Stimulated activated CD4-positive, alpha-beta T cell treated with anti-CD3 and anti-CD28 coated beads, Interleukin-4, amount 100 ng/mL, for 24 hours (primary cell): ENCODE measurements around the gene TMPRSS11A.

Experiments
- DNase-seq: peaks from one replicate; pipeline ENCODE4 v3.0.0-alpha.2; 2020

The TMPRSS11A gene, protein sequence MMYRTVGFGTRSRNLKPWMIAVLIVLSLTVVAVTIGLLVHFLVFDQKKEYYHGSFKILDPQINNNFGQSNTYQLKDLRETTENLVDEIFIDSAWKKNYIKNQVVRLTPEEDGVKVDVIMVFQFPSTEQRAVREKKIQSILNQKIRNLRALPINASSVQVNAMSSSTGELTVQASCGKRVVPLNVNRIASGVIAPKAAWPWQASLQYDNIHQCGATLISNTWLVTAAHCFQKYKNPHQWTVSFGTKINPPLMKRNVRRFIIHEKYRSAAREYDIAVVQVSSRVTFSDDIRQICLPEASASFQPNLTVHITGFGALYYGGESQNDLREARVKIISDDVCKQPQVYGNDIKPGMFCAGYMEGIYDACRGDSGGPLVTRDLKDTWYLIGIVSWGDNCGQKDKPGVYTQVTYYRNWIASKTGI

DNA sequence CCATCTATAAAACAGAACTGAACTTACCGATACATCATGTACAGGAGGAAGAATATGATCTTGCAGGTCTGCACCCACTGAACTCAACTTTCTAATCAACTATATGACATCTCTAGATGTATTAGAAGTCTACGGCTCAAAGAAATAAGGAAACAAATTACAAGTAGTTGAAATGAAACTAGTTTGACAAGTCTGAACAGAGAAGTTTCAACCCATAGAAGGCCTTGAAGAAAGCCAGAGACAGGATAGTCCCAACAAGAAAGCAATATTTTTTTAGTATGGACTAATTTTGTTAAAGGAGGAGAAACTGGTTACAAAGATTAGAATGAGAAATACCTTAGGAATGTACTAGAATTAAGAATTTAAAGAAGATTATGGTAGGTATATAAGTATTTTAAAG is at the start of gene TMPRSS11A:
TSS of gene TMPRSS11A (minus strand) at position 138 of the 400 bp plus-strand sequence. CDS start at position 38, 100 bp downstream.
- DNase-seq: no peak

DNA sequence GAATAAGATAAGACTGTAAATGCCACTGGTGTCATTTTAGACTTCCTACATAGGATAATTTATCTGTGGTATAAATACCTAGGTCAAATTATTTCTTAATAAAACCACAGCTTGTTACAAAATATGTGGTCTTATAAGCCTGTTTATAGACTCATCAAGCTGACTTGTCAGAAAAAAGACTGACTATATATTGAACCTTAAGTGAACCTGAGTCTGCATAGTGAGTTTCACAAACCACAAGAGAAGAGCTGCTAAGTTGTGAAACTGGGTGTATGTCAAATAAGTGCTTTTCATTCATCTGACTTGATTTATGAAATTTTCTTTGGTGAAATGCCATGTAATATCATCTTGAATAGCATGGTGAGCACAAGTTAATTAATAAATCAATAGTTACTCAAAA is 48.4 kb upstream of the TMPRSS11A start:
- DNase-seq: no peak

DNA sequence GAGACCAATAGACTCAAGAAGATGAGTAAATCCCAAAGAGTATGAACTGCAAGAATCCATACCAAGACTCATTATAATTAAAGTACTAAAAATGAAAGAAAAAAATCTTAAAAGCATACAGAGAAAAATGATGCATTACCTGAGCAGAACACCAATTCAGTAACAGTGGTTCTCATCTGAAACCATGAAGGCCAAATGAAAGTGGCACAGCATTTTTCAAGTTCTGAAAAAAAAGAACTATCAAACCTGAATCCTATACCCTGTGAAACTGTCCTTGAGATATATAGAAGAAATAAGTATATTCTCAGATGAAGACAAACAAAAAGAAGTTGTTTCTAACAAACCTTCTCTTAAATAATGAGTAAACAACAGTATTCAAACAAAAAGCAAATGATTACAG is 39.6 kb upstream of the TMPRSS11A start:
- no peak for DNase-seq

DNA sequence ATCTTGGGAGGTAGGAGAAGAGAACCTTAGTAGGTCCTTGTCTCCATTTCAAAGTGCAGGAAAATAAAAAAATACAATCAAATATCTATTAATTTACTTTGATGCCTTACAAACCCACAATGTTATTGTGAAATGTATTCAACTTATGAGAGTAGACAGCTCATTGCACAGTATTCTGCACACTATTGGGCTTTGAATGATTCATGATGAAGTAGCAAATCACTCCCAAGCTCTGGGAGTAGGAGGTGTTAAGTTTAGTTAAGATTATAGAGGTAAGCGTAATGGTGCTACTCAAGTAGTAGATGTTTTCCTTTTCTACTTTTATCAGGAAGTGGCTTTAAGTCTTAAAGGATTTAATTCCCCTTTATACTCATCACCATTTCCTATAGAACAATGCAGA is 32.8 kb upstream of the TMPRSS11A start:
- DNase-seq: no peak

DNA sequence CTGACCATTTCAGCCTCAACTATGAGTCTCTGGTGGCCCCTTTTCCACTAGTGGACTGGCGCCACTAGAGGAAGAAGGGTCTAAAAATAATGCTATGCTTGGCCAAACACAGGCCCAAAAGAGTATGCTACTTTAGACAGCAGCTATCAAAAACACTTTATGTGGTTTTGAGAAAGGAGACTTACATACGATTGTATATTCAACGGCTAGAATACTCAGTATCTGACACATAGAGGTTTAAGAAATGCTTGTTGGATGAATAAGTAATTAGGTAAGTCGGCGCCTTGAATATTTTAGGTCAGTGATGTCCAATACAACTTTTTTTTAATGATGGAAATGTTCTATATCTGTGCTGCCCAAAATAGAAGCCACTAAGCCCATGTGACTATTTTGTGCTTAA is 25.7 kb upstream of the TMPRSS11A start:
- no peak for DNase-seq

DNA sequence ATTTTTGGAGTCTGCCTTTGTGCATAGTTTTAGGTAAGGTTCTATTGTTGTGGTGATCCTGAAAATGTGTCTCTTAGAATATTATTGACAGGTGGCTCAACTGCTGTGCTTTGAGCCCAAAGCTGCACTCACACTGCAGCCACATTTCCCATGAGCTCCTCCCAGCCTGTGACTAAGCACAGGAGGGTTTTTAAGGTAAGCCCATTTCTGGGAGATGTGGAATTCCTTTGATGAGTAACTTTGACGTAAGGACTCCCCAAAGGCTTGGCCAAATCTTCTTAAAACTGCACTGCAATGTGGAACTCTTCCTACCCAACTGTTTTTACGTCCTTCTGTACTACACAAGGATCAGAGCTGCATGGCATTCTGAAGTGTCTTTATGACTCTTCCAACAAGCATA is 20.0 kb upstream of the TMPRSS11A start:
- no peak for DNase-seq

DNA sequence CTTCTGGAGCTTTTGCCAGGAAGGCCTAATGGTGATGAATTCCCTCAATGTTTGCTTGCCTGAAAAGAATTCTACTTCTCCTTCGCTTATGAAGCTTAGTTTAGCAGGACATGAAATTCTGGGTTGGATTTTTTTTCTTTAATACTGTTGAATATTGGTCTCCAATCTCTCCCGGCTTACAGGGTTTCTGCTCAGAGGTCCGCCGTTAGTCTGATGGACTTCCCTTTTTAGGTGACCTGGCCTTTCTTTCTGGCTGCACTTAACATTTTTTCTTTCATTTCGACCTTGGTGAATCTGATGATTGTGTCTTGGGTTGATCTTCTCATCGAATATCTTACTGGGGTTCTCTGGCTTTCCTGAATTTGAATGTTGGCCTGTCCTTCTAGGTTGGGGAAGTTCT is 17.2 kb upstream of the TMPRSS11A start:
- no peak for DNase-seq

DNA sequence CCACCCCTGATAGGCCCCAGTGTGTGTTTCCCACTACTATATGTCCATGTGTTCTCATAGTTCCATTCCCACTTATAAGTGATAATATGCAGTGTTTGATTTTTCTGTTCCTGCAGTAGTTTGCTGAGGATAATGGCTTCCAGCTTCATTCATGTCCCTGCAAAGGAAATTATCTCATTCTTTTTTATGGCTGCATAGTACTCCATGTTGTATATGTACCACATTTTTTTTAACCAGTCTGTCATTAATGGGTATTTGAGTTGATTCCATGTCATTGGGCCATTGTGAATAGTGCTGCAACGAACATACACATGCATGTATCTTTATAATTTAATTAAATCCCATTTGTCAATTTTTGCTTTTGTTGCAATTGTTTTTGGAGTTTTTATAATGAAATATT is 10.3 kb upstream of the TMPRSS11A start:
- no peak for DNase-seq

DNA sequence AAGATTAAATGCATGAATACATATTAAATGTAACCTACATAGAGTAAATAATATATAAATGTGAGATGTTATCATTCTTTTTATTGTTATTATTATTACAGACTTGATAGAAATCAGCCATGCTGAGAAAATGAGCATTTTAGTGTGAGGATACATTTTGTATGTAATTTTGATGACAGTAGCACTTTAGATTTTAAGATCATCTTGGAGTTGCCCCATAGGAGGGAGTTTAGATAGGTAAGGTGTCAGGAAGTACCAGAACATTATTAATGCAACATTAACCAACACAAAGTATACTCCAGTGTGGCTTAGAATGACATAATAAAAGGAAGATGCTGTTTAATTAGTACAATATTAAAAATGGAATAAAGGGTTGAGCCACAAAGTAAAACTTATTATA is 8.4 kb downstream of the TMPRSS11A start:
- no peak for DNase-seq

DNA sequence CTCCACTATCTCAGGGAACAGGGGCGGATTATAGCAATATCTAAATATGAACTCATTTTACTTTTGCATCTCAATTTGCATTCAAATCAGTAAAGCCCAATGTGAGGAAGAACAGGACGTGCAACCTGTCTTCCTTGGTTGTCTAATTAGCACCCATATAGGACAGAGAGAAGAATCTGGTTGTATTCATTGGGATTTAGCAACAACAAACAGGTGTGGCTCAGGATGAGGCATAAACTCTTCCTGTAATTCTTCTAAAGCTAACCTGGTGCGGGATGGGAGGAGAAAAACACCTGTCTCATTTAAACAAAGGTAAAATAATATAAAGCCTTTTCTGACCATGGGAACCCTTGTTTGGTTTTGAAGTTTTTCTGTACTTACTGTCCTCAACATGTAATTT is 22.2 kb downstream of the TMPRSS11A start:
- DNase-seq: no peak

DNA sequence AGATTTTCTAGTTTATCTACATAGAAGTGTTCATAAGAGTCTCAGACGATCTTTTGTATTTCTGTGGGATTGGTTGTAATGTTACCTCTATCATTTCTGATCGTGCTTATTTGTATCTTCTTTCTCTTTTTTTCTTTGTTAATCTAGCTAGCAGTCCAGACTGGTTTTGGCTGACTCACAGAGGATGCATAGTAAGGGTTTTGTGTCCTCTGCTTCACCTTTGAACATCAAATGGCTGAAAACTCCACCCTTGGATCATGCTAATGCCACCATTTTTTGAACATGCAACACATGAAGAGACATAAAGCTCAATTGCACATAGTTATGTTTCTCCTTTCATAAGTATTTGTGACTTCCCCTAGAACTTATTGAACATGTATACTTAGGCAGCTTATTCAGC is 22.8 kb downstream of the TMPRSS11A start:
- DNase-seq: no peak

DNA sequence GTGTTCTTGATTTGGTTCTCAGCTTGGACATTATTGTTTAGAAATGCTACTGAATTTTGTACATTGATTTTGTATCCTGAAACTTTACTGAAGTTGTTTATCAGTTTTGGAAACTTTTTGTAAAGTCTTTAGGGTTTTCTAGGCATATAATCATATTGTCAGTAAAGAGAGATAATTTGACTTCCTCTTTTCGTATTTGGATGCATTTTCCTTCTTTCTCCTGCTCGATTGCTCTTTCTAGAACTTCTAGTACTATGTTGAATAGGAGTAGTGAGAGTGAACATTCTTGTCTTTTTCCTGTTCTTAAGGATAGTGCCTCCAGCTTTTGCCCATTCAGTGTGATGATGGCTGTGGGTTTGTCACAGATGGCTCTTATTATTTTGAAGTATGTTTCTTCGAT is 24.1 kb downstream of the TMPRSS11A start:
- DNase-seq: no peak

DNA sequence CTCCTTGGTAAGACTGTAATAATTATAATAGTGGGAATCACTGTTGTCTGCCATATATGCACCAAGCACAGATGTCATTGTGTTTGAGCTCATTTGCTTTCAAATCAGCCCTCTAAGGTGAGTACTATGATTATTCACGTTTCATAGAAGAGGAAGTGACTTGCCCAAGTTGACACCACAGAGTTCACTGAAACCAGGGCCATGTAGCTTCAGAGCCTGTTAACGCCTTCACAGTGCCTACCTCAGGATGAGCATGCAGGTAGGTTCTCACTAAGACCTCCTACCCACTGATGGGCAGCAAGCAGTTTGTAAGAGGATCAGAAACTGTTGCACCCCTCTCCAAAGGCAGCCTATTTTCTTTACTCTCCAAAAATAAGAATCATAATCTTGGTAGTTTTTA is 27.4 kb downstream of the TMPRSS11A start:
- DNase-seq: no peak

DNA sequence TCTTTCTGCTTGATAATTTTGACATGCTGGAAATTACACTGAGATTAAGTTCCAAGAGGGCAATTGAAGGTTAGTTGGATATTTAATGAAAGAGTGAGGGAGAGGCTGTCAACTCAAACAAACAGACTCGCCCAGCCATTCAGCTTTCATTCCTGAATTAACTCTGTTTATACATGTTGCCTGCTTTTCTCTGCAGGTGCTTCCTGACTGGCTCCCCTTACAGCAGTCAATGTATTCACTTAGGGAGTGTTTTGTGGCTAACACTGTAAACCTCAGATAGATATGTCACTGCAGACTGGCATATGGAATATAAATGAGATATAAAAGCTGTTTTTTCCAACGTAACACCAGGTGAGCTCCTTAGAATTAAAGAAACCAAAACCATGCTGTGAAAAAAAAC is 28.7 kb downstream of the TMPRSS11A start:
- DNase-seq: no peak

DNA sequence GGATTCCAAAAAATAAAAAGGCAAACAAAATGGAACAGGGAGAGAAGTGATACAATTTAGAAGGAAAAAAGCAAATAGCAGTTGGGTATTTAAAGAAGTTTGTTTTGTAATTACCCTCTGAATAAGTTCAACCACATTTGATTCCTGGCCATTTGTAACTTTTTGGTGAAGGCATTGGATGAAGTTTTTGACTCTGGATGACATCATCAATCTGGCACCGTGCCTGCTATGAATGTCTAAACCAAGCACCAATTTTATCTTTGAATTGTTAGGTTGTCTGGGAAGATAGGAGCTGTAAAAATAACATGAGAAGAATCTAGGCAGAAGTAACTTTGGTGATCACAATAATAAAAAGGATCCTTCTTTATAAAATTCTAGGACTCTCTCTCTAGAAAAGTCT is 29.5 kb downstream of the TMPRSS11A start:
- DNase-seq: no peak

DNA sequence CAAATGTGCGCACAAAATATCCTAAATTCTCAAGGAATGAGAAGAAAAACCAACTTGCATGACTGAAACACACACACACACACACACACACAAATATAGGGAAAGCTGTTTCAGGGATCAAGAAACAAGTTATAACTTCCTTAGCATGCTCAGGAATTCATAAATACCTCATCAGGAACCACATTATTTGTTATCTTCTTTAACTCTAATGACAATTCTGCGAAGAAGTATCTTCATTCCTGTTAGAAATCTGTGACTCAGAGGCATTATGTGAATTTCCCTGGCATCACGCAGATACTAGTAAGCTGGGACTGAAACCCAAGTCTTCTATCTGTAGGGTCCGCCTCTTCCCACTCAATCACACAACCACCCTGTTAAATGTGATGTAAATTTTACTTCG is 30.3 kb downstream of the TMPRSS11A start:
- DNase-seq: no peak

DNA sequence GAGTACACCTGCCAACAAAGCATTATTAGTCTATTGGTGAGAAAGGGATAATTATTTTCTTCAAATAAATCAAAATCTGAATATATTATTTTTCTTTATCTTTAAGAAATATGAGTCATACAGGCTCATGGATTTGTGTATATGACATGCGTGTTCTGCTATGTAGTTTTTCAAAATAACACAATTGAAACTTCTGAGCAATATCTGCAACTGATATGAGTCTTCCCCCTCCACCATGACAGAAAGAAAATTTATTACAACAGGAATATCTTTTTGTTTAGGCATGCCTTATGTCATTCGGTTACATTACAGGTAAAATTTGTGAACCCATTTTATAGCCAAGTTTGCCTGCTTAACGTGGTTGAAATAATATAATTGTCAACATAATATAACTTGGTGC is 32.0 kb downstream of the TMPRSS11A start:
- no peak for DNase-seq

DNA sequence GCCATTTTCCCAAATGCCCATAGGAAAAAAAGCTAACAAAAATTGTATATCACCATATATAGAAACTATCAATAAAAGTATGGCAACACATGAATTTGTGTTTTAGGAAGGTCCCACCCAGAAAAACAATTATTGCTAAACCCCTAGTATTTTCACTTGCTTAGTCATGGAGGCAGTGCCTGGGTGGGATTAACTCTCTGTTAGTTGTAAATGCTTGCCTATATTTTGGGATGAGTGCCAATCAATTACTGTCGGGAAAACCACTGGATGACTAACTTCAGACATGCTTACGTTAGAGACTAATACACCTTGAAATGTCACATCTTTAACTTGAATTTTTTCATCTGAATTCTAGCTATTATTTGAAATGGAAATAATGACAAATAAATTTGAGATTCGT is 33.9 kb downstream of the TMPRSS11A start:
- DNase-seq: no peak

DNA sequence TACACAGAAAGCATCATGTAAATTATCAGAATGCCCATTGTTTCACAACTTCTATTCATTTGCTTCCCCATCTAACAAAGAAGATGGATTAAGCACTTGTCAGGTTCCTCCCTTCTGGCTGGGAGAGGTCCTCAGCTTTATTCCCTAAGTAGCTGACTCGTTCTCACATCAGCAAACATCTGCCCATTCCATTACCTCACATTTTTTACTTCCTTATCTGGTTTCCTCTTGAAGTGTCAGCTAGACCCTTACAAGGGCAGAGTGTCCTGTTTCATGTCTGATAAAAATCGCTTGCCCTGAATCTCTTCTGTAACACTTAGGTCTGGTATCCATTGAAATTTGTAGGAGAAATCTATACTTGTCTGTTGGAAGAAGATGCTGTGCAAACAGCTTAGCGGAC is 34.7 kb downstream of the TMPRSS11A start:
- no peak for DNase-seq

DNA sequence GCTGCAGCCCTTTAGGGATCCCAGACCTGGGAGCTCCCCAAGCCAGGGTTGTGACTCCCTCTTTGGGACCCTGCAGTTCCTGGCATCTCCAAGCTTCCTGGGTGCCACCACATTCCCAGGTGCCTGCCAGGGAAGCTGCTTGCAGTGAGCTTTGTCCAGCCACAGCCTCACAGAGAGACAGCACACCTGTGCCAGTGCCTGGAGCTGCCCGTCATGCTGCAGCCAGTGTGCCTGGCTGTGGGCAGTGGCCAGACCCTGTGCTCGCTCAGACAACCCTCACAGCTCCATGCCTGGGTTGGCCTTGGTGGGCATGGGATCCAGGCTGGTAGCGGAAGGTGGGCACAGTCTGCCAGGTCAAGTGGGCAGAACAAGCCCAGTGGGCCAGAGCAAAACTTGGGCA is 36.0 kb downstream of the TMPRSS11A start:
- no peak for DNase-seq

DNA sequence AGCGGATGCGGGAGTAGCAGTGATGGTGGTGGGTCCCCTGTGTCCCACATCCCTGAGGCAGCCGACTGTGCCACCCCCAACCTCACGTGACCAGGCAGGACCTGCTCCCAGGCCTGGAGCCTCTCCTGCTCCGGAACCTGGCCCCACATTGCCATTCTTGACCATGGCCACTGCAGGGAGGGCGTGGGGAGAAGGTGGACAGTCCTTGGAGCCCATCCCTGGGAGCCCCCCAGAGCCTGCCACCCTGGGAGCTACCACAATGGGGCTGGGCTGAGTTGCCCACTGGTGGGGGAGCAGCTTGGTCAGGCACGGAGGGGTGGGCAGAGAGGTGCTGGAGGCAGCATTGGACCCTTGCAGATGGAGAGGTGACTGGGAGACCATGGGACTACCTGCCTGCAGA is 36.8 kb downstream of the TMPRSS11A start:
- DNase-seq: no peak

DNA sequence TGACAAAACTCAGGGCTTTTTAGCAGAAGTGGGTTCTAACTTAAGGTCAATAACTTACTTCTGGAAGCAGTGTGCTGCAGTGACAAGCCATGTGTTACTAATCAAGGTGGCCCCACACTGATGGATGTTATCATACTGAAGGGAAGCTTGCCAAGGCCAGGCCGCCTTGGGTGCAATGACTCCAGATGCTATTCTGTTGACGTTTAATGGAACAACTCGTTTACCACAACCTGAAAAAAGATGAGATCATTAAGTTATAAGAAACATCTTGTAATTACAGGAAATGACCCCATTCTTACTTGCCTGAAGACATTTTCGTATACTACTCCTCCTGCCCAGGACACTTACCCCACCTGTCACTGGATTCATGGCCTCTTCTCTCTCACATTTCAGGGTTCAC is 40.6 kb downstream of the TMPRSS11A start:
- DNase-seq: no peak

DNA sequence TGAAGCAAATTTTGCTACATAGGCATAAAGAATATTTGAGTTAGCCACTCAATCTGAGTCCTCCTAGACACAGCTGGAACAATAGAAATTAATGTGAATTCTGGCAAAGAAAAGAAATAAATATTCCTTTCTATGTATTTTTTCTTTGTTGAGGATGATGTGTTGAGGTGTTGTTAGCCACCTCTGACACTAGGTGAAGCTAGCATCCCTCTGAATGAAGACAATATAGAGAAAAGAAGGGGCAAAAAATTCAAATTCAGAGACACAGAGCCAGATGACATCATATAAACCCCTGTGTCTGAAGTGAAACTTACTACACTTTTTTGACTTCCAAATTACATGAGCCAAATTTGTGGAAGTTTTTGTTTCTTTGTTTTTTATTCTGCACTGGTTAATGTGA is 44.9 kb downstream of the TMPRSS11A start:
- DNase-seq: no peak

DNA sequence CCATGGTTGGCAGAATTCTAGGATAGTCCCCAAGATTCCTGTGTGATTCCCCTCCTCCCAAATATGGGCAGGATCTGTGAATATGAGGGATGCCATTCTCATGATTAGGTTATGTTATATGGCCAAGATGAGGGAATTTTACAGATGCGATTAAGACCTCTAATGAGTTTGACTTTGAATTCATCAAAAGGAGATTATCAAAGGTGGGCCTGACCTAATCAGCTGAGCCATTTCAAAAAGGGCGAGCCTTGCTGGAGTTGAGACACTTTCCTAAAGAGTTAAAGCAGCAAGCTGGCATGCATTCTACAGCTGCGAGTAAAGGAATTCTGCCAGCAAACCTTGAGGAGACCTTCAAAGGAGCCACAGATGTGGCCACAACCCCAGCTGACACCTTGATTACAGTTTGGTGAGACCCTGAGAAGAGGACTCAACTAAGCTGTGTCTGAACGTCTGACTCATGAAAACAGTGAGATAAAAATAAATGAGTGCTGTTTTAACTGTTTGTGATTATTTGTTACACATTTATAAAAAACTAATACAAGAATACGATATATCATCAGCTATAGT is 47.8 kb downstream of the TMPRSS11A start:
- no peak for DNase-seq

DNA sequence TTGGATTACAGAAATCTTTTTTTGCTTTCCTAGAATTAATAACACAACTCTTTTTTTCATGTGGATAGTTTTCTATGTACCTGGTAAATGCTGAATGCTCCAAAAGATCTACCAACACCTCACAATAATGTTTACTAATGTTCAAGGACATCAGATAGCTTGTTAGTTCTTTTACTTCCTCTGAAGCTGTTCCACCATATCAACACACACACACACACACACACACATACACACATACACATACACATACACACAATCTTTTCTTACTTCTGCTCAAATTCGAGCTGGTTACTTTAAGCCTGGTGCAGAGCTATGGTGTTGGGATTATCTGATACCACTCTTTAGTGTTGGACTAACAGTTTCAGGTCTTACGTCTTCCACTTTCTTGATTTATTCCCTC is 51.2 kb downstream of the TMPRSS11A start:
- no peak for DNase-seq
